Measurements from ENCODE around the gene WWC1.
A peak's percentile ranks its signal among the peaks of the same experiment; 100 is the strongest.

The WWC1 gene

DNA sequence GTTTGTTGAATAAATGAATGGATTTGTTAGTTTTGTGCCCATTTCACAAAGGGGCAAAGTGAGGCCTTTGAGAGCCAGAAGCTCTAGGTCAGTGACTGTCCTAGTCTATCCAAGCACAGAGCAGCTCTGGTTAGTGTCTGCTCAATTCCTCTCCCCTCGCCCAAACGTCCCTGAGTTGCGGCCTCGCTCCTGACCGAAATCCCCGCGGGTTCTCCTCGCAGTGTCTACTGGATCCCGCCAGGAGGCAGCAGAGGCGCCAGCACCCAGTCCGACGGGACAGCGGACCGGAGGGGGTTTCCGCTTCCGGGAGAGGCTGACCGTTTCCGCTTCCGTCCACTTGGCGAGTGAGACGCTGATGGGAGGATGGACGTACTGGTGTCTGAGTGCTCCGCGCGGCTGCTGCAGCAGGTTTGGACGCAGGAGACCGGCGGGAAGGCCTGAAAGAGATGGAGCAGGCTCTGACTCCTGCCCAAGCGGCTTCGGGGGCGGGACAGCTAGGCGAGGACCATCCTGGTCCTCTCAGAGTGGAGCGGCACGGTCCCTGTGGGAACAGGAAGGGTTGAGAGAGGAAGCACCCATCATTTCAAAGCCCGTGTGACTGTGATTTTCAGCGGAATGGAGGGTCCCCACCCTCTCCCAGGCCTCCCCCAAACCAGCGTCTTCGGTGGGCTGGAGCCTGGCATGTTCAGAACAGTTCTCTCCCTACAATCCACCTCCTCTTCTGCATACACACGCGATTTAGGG lies 194.9 kb downstream of the WWC1 start, which contains the start of gene RARS1:
RARS1 (plus strand) TSS at position 336 of the 744 bp plus-strand sequence; CDS start at position 364, 28 bp downstream.
- peak; percentile 80 to 81 for DNase-seq (ENCODE audit: low read depth in 2 of 2)

DNA sequence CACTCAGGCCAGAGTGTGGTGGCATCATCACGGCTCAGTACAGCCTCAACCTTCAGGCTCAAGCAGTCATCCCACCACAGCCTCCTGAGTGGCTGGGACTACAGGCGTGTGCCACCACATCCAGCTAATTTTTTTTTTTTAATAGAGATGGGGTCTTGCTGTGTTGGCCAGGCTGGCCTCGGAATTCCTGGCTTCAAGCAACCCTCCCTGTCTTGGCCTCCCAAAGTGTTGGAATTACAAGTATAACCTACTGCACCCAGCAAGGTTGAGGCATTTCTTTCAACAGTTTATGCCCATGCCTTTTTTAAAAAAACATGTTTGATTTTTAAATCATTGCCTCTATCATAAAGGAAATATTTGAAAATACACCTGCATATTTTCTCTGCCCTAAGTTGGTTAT lies 197.6 kb downstream of the WWC1 start:
- DNase-seq (ENCODE audit: low read depth in 2 of 2) = no peak

DNA sequence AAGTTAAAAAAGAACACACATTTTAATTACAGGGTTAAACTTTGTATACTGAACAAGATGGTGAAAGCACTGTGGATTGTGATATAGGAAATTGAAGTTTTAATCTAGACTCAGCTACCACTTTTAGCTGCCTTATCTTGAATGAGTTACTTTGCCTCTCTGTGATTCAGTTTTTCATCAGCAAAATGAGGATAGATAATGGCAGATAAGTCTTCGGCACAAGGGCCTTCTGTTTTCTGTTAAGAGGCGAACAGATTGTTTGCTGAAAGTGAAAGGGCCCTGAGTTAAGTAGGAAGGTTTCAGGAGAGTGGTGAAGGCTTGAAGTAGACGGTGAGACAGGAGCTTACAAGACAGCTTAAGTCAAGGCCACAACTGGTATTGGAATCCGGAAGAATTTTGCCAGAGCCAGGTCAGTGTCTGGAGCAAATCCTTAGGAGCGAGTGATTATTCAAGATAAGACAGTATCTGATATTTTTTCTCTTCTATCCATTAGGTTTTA lies 202.7 kb downstream of the WWC1 start:
- no peak for DNase-seq (ENCODE audit: low read depth in 2 of 2)

DNA sequence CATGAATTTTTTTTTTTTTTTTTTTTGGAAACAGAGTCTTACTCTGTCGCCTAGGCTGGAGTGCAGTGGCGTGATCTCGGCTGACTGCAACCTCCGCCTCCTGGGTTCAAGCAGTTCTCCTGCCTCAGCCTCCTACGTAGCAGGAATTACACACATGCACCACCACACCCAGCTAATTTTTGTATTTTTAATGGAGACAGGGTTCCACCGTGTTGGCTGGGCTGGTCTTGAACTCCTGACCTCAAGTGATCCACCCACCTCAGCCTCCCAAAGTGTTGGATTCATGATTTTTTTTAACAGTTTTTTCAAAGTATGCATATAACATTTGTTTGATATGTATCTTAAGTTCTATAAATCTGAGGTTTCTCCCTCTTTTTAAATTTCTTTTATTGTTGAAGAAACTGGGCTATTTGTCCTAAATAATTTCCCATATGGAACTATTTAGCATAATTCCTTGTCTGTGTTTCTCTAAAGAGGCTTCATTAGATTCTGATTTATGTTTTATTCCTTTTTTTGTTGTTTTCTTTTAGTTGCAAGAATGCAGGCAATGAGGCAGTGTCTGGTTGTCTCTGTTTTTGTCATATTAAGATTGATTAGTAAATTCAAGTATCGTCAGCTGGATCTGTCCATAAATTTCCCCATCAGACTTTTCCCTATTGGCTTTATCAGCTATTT lies 211.3 kb downstream of the WWC1 start:
- no peak for DNase-seq (ENCODE audit: low read depth in 2 of 2)

DNA sequence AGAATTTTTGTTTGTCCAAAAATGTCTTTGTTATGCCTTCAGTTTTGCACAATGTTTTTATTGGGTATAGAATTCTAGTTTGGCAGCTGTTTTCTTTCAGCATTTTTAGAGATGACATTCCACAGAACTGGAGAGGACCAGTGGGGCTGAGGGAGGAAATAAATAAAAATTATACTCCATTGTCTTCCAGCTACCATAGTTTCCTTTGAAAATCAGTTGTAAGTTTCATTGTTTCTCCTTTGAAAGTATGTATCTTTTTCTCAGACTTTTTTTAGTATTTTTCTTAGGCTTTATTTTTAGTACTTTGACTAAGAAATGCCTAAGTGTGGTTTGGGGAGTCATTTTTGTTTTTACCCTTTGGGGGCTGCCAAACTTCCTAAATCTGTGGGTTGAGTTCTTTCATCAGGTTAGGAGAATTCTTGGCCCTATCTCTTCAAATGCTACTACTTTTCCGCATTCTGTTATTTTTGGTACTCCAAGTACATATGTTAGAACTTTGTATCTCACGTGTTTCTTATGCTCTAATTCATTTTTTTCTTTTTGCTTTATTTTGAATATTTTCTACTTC lies 222.5 kb downstream of the WWC1 start:
- DNase-seq (ENCODE audit: low read depth in 2 of 2) = no peak

Data from stimulated activated CD8-positive, alpha-beta memory T cell treated with anti-CD3 and anti-CD28 coated beads, Interleukin-7, amount 100 ng/mL, for 4 hours (primary cell).